Activated CD8-positive, alpha-beta memory T cell treated with anti-CD3 and anti-CD28 coated beads, Interleukin-2, amount 50 U/mL, for 1 hour (primary cell): Measurements from ENCODE around the gene KLHL25.
"Not testable (repeated sequence)": the region's sequence is repeated elsewhere in the genome, so short reads cannot be mapped to it uniquely, and the experiment has no call there.

Source experiments
- DNase-seq: peaks from one replicate; pipeline ENCODE4 v3.0.0-alpha.2; 2020; ENCODE audit errors: extremely low read depth

The KLHL25 gene

GRCh38 chr15:85794598-85795336, at the start of gene KLHL25:
Gene KLHL25, minus strand, starts transcription at chr15:85794925. Its CDS starts 25,115 bp downstream, at chr15:85769810.
- peak; percentile 81 for DNase-seq

GRCh38 chr15:85840802-85841152, 46.1 kb upstream of the KLHL25 start:
- DNase-seq: no peak

GRCh38 chr15:85840079-85840801, 45.5 kb upstream of the KLHL25 start:
- peak; percentile 36 for DNase-seq

GRCh38 chr15:85839643-85840042, 44.9 kb upstream of the KLHL25 start:
- no peak for DNase-seq

- no peak for DNase-seq
These were observed 43.9 kb upstream of the KLHL25 start for GRCh38 chr15:85838655-85839054.

GRCh38 chr15:85837881-85838280, 43.2 kb upstream of the KLHL25 start:
- DNase-seq: no peak

- DNase-seq: no peak
These were observed 42.3 kb upstream of the KLHL25 start for GRCh38 chr15:85837011-85837433.

GRCh38 chr15:85834651-85835050, 39.9 kb upstream of the KLHL25 start:
- DNase-seq: no peak

- no peak for DNase-seq
These were observed 37.7 kb upstream of the KLHL25 start for GRCh38 chr15:85832394-85832793.

GRCh38 chr15:85831415-85832113, 36.8 kb upstream of the KLHL25 start:
- no peak for DNase-seq

GRCh38 chr15:85829754-85830153, 35.0 kb upstream of the KLHL25 start:
- DNase-seq: not testable (repeated sequence)

GRCh38 chr15:85828874-85829273, 34.1 kb upstream of the KLHL25 start:
- DNase-seq: no peak

- no peak for DNase-seq
These were observed 33.4 kb upstream of the KLHL25 start for GRCh38 chr15:85828126-85828525.

- DNase-seq: no peak
These were observed 32.2 kb upstream of the KLHL25 start for GRCh38 chr15:85826756-85827515.

- no peak for DNase-seq
These were observed 31.0 kb upstream of the KLHL25 start for GRCh38 chr15:85825719-85826118.

- no peak for DNase-seq
These were observed 30.4 kb upstream of the KLHL25 start for GRCh38 chr15:85825118-85825517.

GRCh38 chr15:85821545-85821944, 26.8 kb upstream of the KLHL25 start:
- DNase-seq: no peak

- no peak for DNase-seq
These were observed 25.2 kb upstream of the KLHL25 start for GRCh38 chr15:85819938-85820337.

- DNase-seq: no peak
These were observed 18.5 kb upstream of the KLHL25 start for GRCh38 chr15:85813234-85813633.

- no peak for DNase-seq
These were observed 15.3 kb upstream of the KLHL25 start for GRCh38 chr15:85810075-85810474.

- DNase-seq: no peak
These were observed 10.7 kb upstream of the KLHL25 start for GRCh38 chr15:85805420-85805819.
